ENCODE measurements around the gene PACRG. TPM values are rescaled to one million over a fixed set of nuclear protein-coding genes. Genes with fewer than 3 reads are reported as not detected.

The PACRG gene
- total and polyA plus RNA-seq, 9 donors: 2.5 to 33.1 (median 3.8) TPM

DNA sequence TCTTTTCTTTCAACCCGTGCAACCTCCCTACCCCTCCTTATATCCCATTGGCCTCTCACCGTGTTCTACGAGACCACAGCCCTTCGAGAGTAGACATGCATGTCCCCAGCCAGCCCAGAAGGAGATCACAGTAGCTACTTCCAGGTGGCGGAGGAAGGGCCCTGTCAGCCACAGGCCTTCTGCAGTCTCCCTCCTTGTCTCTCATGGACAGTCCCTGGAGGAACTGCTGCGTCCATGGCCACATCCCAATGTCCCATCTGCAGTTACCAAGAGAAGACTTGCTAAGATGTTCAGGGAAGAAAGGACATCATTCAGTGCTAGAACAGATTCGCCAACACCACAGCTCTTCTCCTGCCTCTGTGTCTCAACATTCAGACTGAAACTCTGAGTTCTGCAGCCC lies 625.2 kb downstream of the PACRG start:
- intact Hi-C loops (cut with DNase I): no loop called here

DNA sequence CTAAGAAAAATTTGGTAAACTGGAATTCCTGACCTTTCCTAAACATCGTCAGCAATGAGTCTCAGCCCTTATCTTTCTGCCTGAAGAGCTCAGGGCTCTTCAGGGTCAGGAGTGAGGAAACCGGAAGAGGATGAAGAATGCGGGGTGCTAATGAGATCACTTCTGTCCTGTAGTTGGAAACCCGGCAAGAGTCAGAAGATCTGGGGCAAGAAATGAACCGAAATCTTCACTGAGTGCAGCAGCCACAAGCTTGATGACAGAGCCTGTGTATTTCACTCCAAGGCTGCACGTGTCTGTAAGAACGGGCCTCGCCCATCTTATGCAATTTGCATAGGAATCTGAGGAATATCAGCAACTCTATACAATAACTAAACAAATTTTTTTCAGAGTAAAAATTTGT lies 626.3 kb downstream of the PACRG start:
- Histone ChIP-seq H3K4me1 (ENCODE audit: insufficient read depth) (no peaks in the 10 kb centered on the region), H3K27ac (no peak overlapping the region), H3K27me3 (no peaks in the 10 kb centered on the region), H3K9me3 (no peaks in the 10 kb centered on the region), H3K36me3 (no peaks in the 10 kb centered on the region), H3K4me3 (no peak overlapping the region)
- intact Hi-C loops (cut with DNase I): no loop called here
- no peak for DNase-seq
- WGBS, 3 donors: 53 to 68% (median 54%) methylated on average over 8 of the region's 8 CpGs
- TF ChIP-seq EP300 (IDR thresholded peaks at IDR 0.05) (no peak), POLR2A (IDR thresholded peaks at IDR 0.05) (no peak)
- TF ChIP-seq, protein P1, sequence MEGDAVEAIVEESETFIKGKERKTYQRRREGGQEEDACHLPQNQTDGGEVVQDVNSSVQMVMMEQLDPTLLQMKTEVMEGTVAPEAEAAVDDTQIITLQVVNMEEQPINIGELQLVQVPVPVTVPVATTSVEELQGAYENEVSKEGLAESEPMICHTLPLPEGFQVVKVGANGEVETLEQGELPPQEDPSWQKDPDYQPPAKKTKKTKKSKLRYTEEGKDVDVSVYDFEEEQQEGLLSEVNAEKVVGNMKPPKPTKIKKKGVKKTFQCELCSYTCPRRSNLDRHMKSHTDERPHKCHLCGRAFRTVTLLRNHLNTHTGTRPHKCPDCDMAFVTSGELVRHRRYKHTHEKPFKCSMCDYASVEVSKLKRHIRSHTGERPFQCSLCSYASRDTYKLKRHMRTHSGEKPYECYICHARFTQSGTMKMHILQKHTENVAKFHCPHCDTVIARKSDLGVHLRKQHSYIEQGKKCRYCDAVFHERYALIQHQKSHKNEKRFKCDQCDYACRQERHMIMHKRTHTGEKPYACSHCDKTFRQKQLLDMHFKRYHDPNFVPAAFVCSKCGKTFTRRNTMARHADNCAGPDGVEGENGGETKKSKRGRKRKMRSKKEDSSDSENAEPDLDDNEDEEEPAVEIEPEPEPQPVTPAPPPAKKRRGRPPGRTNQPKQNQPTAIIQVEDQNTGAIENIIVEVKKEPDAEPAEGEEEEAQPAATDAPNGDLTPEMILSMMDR (IDR thresholded peaks at IDR 0.05): no peak

More for the DNA sequence above, 625.2 kb downstream of the PACRG start:
- Histone ChIP-seq H3K27ac (no peak overlapping the region), H3K4me3 (no peak overlapping the region), H3K4me1 (ENCODE audit: insufficient read depth) (no peaks in the 10 kb centered on the region), H3K36me3 (no peaks in the 10 kb centered on the region), H3K27me3 (no peaks in the 10 kb centered on the region), H3K9me3 (no peaks in the 10 kb centered on the region)
- TF ChIP-seq, protein P1 (IDR thresholded peaks at IDR 0.05): no peak
- TF ChIP-seq POLR2A (IDR thresholded peaks at IDR 0.05) (no peak), EP300 (IDR thresholded peaks at IDR 0.05) (no peak)
- 90 to 98% (median 96%) methylated on average over 7 of the region's 7 CpGs for WGBS, 3 donors
- DNase-seq: no peak

DNA sequence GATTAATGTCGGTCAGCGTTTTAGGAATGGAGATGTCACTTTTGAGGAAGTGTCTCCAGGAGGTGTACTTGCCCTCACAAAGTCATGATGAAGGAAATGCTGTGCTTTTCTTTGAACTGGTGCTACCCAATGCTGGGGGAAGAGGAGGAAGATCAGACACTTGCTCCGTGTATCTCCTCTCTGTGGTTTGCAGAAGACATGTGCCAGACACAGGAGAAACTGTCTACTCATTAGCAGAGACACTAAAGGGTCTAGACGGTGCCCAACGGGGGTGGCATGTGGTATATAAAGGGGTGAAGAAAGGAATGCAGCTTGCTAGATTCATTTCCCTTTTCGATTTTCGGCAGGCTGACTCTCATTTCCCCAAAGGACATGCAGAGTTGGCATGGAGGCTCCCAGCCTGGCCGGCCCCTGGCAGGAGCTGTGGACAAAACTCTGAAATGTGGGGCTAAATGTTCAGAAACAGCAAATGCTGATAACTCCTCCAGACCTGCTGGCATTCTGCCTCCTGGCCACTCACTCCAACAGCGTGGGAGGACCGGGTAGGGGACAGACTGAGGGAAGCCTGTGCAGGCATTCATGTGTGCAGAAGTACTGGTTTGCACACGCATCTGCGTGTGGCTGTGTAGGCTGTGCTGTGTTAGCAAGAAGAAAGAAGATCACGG lies 627.1 kb downstream of the PACRG start:
- no peak for TF ChIP-seq EP300 (IDR thresholded peaks at IDR 0.05)
- TF ChIP-seq, protein P1 (IDR thresholded peaks at IDR 0.05): no peak
- no peak for TF ChIP-seq POLR2A (IDR thresholded peaks at IDR 0.05)
- Histone ChIP-seq H3K4me1 (ENCODE audit: insufficient read depth) (no peaks in the 10 kb centered on the region), H3K9me3 (no peaks in the 10 kb centered on the region), H3K27ac (no peak overlapping the region), H3K36me3 (no peaks in the 10 kb centered on the region), H3K4me3 (no peak overlapping the region), H3K27me3 (no peaks in the 10 kb centered on the region)
- WGBS, 3 donors: 40 to 48% (median 43%) methylated on average over 13 of the region's 13 CpGs
- intact Hi-C loops (cut with DNase I): no loop called here
- DNase-seq: peak in 4 of 5 donors; percentile 29 to 71 (median 44)

DNA sequence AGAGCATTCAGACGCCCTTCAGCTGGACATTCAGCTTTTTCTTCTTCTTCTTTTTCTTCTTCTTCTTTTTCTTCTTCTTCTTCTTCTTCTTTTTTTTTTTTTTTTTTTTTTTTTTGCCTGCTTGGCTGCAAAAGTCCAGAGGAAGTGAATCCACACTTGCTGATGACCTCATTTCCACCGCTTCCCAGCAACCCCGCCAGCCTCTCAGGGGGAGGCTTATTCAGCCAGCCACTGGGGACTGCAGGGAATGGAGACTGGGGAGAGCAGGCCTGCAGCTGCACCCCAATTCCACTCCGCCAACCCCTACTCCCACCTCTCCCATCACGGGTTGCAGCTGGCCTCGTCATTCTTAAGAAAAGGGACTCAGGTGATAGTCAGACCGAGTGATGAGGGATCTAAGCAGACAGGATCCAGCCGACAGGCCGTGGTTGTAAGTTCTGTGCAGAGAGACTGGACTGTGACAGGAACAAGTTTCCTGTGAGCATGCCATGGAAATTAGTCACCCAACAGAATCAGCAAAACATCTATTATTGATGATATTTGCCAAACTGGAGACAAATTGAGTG lies 627.7 kb downstream of the PACRG start:
- WGBS, 3 donors: 57 to 65% (median 61%) methylated on average over 9 of the region's 9 CpGs
- Histone ChIP-seq H3K4me3 (no peak overlapping the region), H3K27ac (no peak overlapping the region), H3K27me3 (no peaks in the 10 kb centered on the region), H3K36me3 (no peaks in the 10 kb centered on the region), H3K9me3 (no peaks in the 10 kb centered on the region), H3K4me1 (ENCODE audit: insufficient read depth) (no peaks in the 10 kb centered on the region)
- peak in 3 of 5 donors; percentile 39 to 49 (median 41) for DNase-seq
- TF ChIP-seq POLR2A (IDR thresholded peaks at IDR 0.05) (no peak), EP300 (IDR thresholded peaks at IDR 0.05) (no peak)
- TF ChIP-seq, protein P1 (IDR thresholded peaks at IDR 0.05): no peak
- intact Hi-C loops (cut with DNase I): no loop called here

All from ovary (tissue), 9 donors.